PC-9 (cell line): Measurements from ENCODE around the gene ST7. TPM values are rescaled to one million over a fixed set of nuclear protein-coding genes. Genes with fewer than 3 reads are reported as not detected.

Source experiments
- BruUV-seq: library from RNA; stranded (reverse); fragments of 400-500 nt; replicated peaks from 2 replicates; lab custom pipeline; 2021; lab: Mats Ljungman, UMichigan
- CTCF ChIA-PET: fragments of 300-600 bp; sonication (Branson Sonifier 250); formaldehyde crosslinking; loops from one replicate; lab custom pipeline; 2022; ENCODE audit warnings: antibody characterized with exemption; lab: Charles Lee
- POLR2A ChIA-PET: fragments of 300-600 bp; sonication (Branson Sonifier 250); formaldehyde crosslinking; loops from one replicate; lab custom pipeline; 2022; ENCODE audit warnings: antibody characterized with exemption; ENCODE audit not compliant: unreplicated experiment; lab: Charles Lee
- DNase-seq, 2 experiments: peaks; one replicate each; pipeline versions ENCODE4 v3.0.0 to v3.0.0-alpha.2; 2015 to 2022; ENCODE audit warnings: mixed read lengths in 1 of 2
- H2AFZ ChIP-seq: fragments of 200-600 bp; sonication (generic); 2 replicates; pipeline ENCODE4 v1.8.1; 2017; ENCODE audit warnings: antibody characterized with exemption
- H3F3A ChIP-seq: fragments of 200-600 bp; sonication (generic); 2 replicates; pipeline ENCODE4 v1.8.1; 2017; ENCODE audit warnings: antibody characterized with exemption, mild to moderate bottlenecking, low read depth; ENCODE audit not compliant: insufficient read depth
- H3K27ac ChIP-seq: fragments of 200-600 bp; sonication (generic); 2 replicates; pipeline ENCODE4 v1.6.1; 2016; ENCODE audit warnings: mixed run types
- H3K27me3 ChIP-seq: fragments of 200-600 bp; sonication (generic); 2 replicates; pipeline ENCODE4 v1.6.1; 2016; ENCODE audit warnings: low read depth, mixed run types; ENCODE audit not compliant: insufficient read depth
- H3K36me3 ChIP-seq: fragments of 200-600 bp; sonication (generic); 2 replicates; pipeline ENCODE4 v1.6.1; 2016; ENCODE audit warnings: low read depth, mixed run types
- H3K4me1 ChIP-seq: fragments of 200-600 bp; sonication (generic); replicated peaks from 2 replicates; pipeline ENCODE4 v1.6.1; 2016; ENCODE audit warnings: mixed run types; ENCODE audit not compliant: insufficient read depth
- H3K4me2 ChIP-seq: fragments of 200-600 bp; sonication (generic); 2 replicates; pipeline ENCODE4 v1.6.1; 2017; ENCODE audit warnings: mixed run types
- H3K4me3 ChIP-seq: fragments of 200-600 bp; sonication (generic); 2 replicates; pipeline ENCODE4 v1.6.1; 2016; ENCODE audit warnings: mixed run types
- H3K79me2 ChIP-seq: fragments of 200-600 bp; sonication (generic); 2 replicates; pipeline ENCODE4 v1.6.1; 2017; ENCODE audit warnings: low read depth, mixed run types
- H3K9me2 ChIP-seq: fragments of 200-600 bp; sonication (generic); 2 replicates; pipeline ENCODE4 v1.8.1; 2017; ENCODE audit warnings: mild to moderate bottlenecking; ENCODE audit not compliant: insufficient read depth
- H3K9me3 ChIP-seq: fragments of 200-600 bp; sonication (generic); 2 replicates; pipeline ENCODE4 v1.8.1; 2016; ENCODE audit warnings: low read depth; ENCODE audit not compliant: insufficient read depth
- H4K20me1 ChIP-seq: fragments of 200-600 bp; sonication (generic); 2 replicates; pipeline ENCODE4 v1.8.1; 2017; ENCODE audit not compliant: insufficient read depth
- CTCF ChIP-seq: fragments of 200-600 bp; sonication (generic); conservative IDR thresholded peaks from 2 replicates; pipeline ENCODE4 v1.6.1; 2017; ENCODE audit warnings: mixed run types, antibody characterized with exemption, mild to moderate bottlenecking, moderate library complexity
- EZH2 ChIP-seq: fragments of 200-600 bp; sonication (generic); IDR thresholded peaks from 2 replicates; pipeline ENCODE4 v1.8.0; 2017; ENCODE audit warnings: antibody characterized with exemption, low read depth
- intact Hi-C: fragments of 100-400 bp; cut with micrococcal nuclease; formaldehyde crosslinking; loops from one replicate; pipeline ENCODE4 v1.10.0; 2022; ENCODE audit not compliant: unreplicated experiment
- total RNA-seq: library from RNA; stranded (reverse); gene quantifications from 2 replicates; pipeline ENCODE4 v1.2.3, GENCODE V29; 2021

ST7 gene
- total RNA-seq, 1 experiment from 2014 or later, result 25.8 TPM

GRCh38 chr7:117146511-117146910 is 193.2 kb downstream of the ST7 start:
- CTCF ChIA-PET, result no interaction called here
- no peak overlapping the region for H3K27ac ChIP-seq

GRCh38 chr7:117148971-117149370 is 195.7 kb downstream of the ST7 start:
- no peak for DNase-seq
- H4K20me1 ChIP-seq, result no peaks in the 10 kb centered on the region
- ChIA-PET CTCF (no interaction called here), POLR2A (no interaction called here)
- no peaks in the 10 kb centered on the region for H3K79me2 ChIP-seq
- H3K4me1 ChIP-seq, result no peaks in the 10 kb centered on the region
- H3K4me2 ChIP-seq, result no peak overlapping the region
- TF ChIP-seq EZH2 (no peak), CTCF (no peak)
- intact Hi-C loops, result no loop called here
- no peak overlapping the region for H2AFZ ChIP-seq
- no peaks in the 10 kb centered on the region for H3K36me3 ChIP-seq
- no peaks in the 10 kb centered on the region; the same call in 1 of the 2 replicates for H3K9me3 ChIP-seq
- no peaks in the 10 kb centered on the region for H3K27me3 ChIP-seq
- H3K27ac ChIP-seq, result no peak overlapping the region
- H3K9me2 ChIP-seq, result no peaks in the 10 kb centered on the region
- no TSS peak for BruUV-seq
- H3K4me3 ChIP-seq, result no peak overlapping the region
- no peaks in the 10 kb centered on the region for H3F3A ChIP-seq

More at GRCh38 chr7:117146511-117146910, 193.2 kb downstream of the ST7 start:
- no peaks in the 10 kb centered on the region for H3F3A ChIP-seq
- no peak overlapping the region for H2AFZ ChIP-seq
- H3K27me3 ChIP-seq, result no peaks in the 10 kb centered on the region
- no peak overlapping the region for H3K4me3 ChIP-seq
- TF ChIP-seq EZH2 (no peak), CTCF (no peak)
- no peaks in the 10 kb centered on the region for H3K36me3 ChIP-seq
- no peak for DNase-seq
- no peaks in the 10 kb centered on the region; the same call in 1 of the 2 replicates for H3K9me3 ChIP-seq
- H3K79me2 ChIP-seq, result no peaks in the 10 kb centered on the region
- no peak overlapping the region for H3K4me2 ChIP-seq
- no TSS peak for BruUV-seq
- no peaks in the 10 kb centered on the region for H4K20me1 ChIP-seq
- H3K4me1 ChIP-seq, result 0 out of 2 replicates have a peak, but pooled peaks cover 5% of the 10 kb centered on the region
- H3K9me2 ChIP-seq, result no peaks in the 10 kb centered on the region
- POLR2A ChIA-PET, result no interaction called here
- intact Hi-C loops, result no loop called here

GRCh38 chr7:117149692-117150091 is 196.4 kb downstream of the ST7 start:
- no peak overlapping the region for H3K27ac ChIP-seq
- no peak overlapping the region for H2AFZ ChIP-seq
- no TSS peak for BruUV-seq
- no peaks in the 10 kb centered on the region; the same call in 1 of the 2 replicates for H3K9me3 ChIP-seq
- CTCF ChIA-PET, result no interaction called here
- intact Hi-C loops, result no loop called here
- H3F3A ChIP-seq, result no peaks in the 10 kb centered on the region
- H3K4me3 ChIP-seq, result no peak overlapping the region
- no peaks in the 10 kb centered on the region for H3K36me3 ChIP-seq
- H3K79me2 ChIP-seq, result no peaks in the 10 kb centered on the region
- no peak overlapping the region for H3K4me2 ChIP-seq
- DNase-seq, result no peak
- no peaks in the 10 kb centered on the region for H3K27me3 ChIP-seq
- TF ChIP-seq EZH2, result no peak
- no peak for TF ChIP-seq CTCF
- no peaks in the 10 kb centered on the region for H4K20me1 ChIP-seq
- POLR2A ChIA-PET, result no interaction called here
- no peaks in the 10 kb centered on the region for H3K9me2 ChIP-seq
- no peaks in the 10 kb centered on the region for H3K4me1 ChIP-seq
